ENCODE results near the gene HELQ. TPM values are rescaled to one million over a fixed set of nuclear protein-coding genes. Genes with fewer than 3 reads are reported as not detected.
A peak's percentile ranks its signal among the peaks of the same experiment; 100 is the strongest.

The HELQ gene
- total and polyA plus RNA-seq, 9 of the 15 experiments (the other 6 are each of a cell fraction or from before 2014, with no cell fraction given) = 3.5 to 15.2 (median 11.9) TPM

GRCh38 chr4:83455281-83456183 is at the start of gene HELQ, which contains the start of gene MRPS18C (continued):
- TF ChIP-seq FOXJ2 (tag; IDR thresholded peaks at IDR 0.05) = peak; percentile 73; the same call in 1 of the 2 replicates
- TF ChIP-seq ZNF140 (CRISPR knock-in tag; IDR thresholded peaks at IDR 0.05) = no peak
- 0 out of 2 replicates have a peak, but pooled peaks have one; percentile 9 for TF ChIP-seq TCF3 (CRISPR knock-in tag; IDR thresholded peaks at IDR 0.05)
- no peak for TF ChIP-seq PYGO2 (tag; IDR thresholded peaks at IDR 0.05)
- no peak for TF ChIP-seq TAL1 (IDR thresholded peaks at IDR 0.05)
- TF ChIP-seq KLF1 (tag; IDR thresholded peaks at IDR 0.05) = no peak
- TF ChIP-seq ILK (tag; IDR thresholded peaks at IDR 0.05; ENCODE audit: borderline replicate concordance, low read depth) = no peak
- TF ChIP-seq NFXL1 (CRISPR knock-in tag; IDR thresholded peaks at IDR 0.05) = no peak
- no peak for TF ChIP-seq ZNF695 (CRISPR knock-in tag; IDR thresholded peaks at IDR 0.05)
- TF ChIP-seq NFATC3 (IDR thresholded peaks at IDR 0.05) = peak; percentile 32; the same call in 1 of the 2 replicates
- peak; percentile 76; the same call in 1 of the 2 replicates for TF ChIP-seq FOXP1 (CRISPR knock-in tag; IDR thresholded peaks at IDR 0.05)
- 0 out of 2 replicates have a peak, but pooled peaks have one; percentile 49 for TF ChIP-seq HIVEP1 (CRISPR knock-in tag; IDR thresholded peaks at IDR 0.05)
- 0 out of 2 replicates have a peak, but pooled peaks have one; percentile 6 for TF ChIP-seq ZSCAN32 (CRISPR knock-in tag; IDR thresholded peaks at IDR 0.05)
- TF ChIP-seq TFAP4 (CRISPR knock-in tag; IDR thresholded peaks at IDR 0.05; ENCODE audit: borderline replicate concordance) = peak; percentile 74
- TF ChIP-seq SREBF2 (CRISPR knock-in tag; IDR thresholded peaks at IDR 0.05) = no peak
- TF ChIP-seq ARID3A (IDR thresholded peaks at IDR 0.05; ENCODE audit: borderline replicate concordance, low read depth, low read length) = no peak
- no peak for TF ChIP-seq KLF16 (IDR thresholded peaks at IDR 0.05)
- TF ChIP-seq CHD2 (IDR thresholded peaks at IDR 0.05; ENCODE audit: low read depth, low read length) = peak; percentile 96
- no peak for TF ChIP-seq DACH1 (IDR thresholded peaks at IDR 0.05; ENCODE audit: partially characterized antibody)
- no peak for TF ChIP-seq GTF2A2 (tag; IDR thresholded peaks at IDR 0.05)
- TF ChIP-seq MYC (IDR thresholded peaks at IDR 0.05; ENCODE audit: low read depth, low read length) = peak; percentile 78
- no peak for TF ChIP-seq MYC (CRISPR knock-in tag; IDR thresholded peaks at IDR 0.05; ENCODE audit: borderline replicate concordance, low read depth)
- TF ChIP-seq CCNT2 (IDR thresholded peaks at IDR 0.05; ENCODE audit: borderline replicate concordance, extremely low read depth, insufficient read length, low read depth, low read length) = no peak
- no peak for TF ChIP-seq THRAP3 (IDR thresholded peaks at IDR 0.05; ENCODE audit: borderline replicate concordance)
- TF ChIP-seq MLX (CRISPR knock-in tag; conservative IDR thresholded peaks at IDR 0.05) = no peak

Data from K562 (cell line).